Right lobe of liver (tissue), 6 donors: Measurements from ENCODE around the gene LUC7L2. TPM values are rescaled to one million over a fixed set of nuclear protein-coding genes. Genes with fewer than 3 reads are reported as not detected.
"Not testable (repeated sequence)": the region's sequence is repeated elsewhere in the genome, so short reads cannot be mapped to it uniquely, and the experiment has no call there.

ENCODE experiments used
- ATAC-seq, 4 donors: fragments of 200-7000 bp; cut with Tn5 transposase; one replicate each; pipeline ENCODE4 v1.9.1; 2020; ENCODE audit warnings: mild to moderate bottlenecking in 4 of 4, moderate library complexity in 4 of 4
- DNase-seq, 3 donors: peaks; one replicate each; pipeline ENCODE4 v3.0.0-alpha.2; 2020
- H3K27ac ChIP-seq, 3 donors: fragments of 200-600 bp; one replicate each; pipeline ENCODE4 v1.8.0; 2022
- H3K27me3 ChIP-seq, 2 donors: fragments of 200-600 bp; one replicate each; pipeline ENCODE4 v1.8.0; 2022
- H3K36me3 ChIP-seq, 4 donors: fragments of 200-600 bp; sonication (generic) in 1 of 4; one replicate each; pipeline versions ENCODE4 v1.5.1 to v1.8.0; 2017 to 2022; ENCODE audit warnings: control low read depth in 1 of 4
- H3K4me1 ChIP-seq, 4 donors: fragments of 200-600 bp; sonication (generic) in 1 of 4; one replicate each; pipeline versions ENCODE4 v1.5.1 to v1.8.0; 2017 to 2022; ENCODE audit warnings: control low read depth in 1 of 4
- H3K4me3 ChIP-seq, 3 donors: fragments of 200-600 bp; one replicate each; pipeline ENCODE4 v1.8.0; 2022
- H3K9me3 ChIP-seq, 4 donors: fragments of 200-600 bp; sonication (generic) in 1 of 4; one replicate each; pipeline versions ENCODE4 v1.5.1 to v1.8.0; 2017 to 2022; ENCODE audit warnings: control low read depth in 1 of 4
- CTCF ChIP-seq, 4 donors: fragments of 200-600 bp in 3 of 4; fragments of 450-650 bp in 1 of 4; IDR thresholded peaks; one replicate each; pipeline versions ENCODE4 v1.5.1 to v1.8.0; 2016 to 2022; ENCODE audit warnings: antibody characterized with exemption in 4 of 4, mild to moderate bottlenecking in 2 of 4
- POLR2A ChIP-seq: fragments of 450-650 bp; IDR thresholded peaks from one replicate; pipeline ENCODE4 v1.6.1; 2017; ENCODE audit warnings: antibody characterized with exemption, mild to moderate bottlenecking
- WGBS: methylation state at CpG from one replicate; pipeline ENCODE4 v1.1.6; 2018; ENCODE audit warnings: low coverage, low lambda C conversion rate; ENCODE audit not compliant: insufficient coverage; ENCODE audit errors: missing lambda C conversion rate; 5-methylcytosine and 5-hydroxymethylcytosine counted together
- intact Hi-C, 2 donors: fragments of 100-400 bp; cut with DNase I; formaldehyde crosslinking; loops; one replicate each; pipeline versions ENCODE4 v1.11.2 to v1.14.1; 2022
- total RNA-seq, 6 experiments: library from RNA; depleted of rRNA in 2 of 6; stranded (reverse); fragments of >200 nt in 2 of 6; fragmentation: NEBNext Ultra II Directional in 3 of 6; extraction: Animal tissue kit (Norgen Biotek cat#: 25700) in 3 of 6; gene quantifications; one replicate each; pipeline versions ENCODE4 v1.1.0 to v1.2.4, GENCODE V29; 2016 to 2023
- donor health status: DM: no; HTN: yes; CAD: no.
- donor health status: DM: no; HTN: no; CAD: no.
- donor health status: DM: no; HTN: no; CAD: no.
- donor health status: DM: no; HTN: yes; CAD: no.
- donor health status: DM: no; HTN: yes; CAD: no.

LUC7L2 gene
- total RNA-seq, 6 experiments from 2014 or later, result 23.2 to 40.0 (median 36.3) TPM

GRCh38 chr7:139427788-139428187 lies 68.1 kb downstream of the LUC7L2 start:
- ATAC-seq, result no peak
- H3K9me3 ChIP-seq, result no peaks in the 10 kb centered on the region
- no peak overlapping the region for H3K27ac ChIP-seq
- H3K36me3 ChIP-seq, result peaks cover 0 to 12% (median 3%) of the 10 kb centered on the region in 4 donors
- no peak for TF ChIP-seq POLR2A
- no peak for TF ChIP-seq CTCF (IDR thresholded peaks at IDR 0.05)
- no peak for DNase-seq
- H3K27me3 ChIP-seq, result no peaks in the 10 kb centered on the region
- H3K4me1 ChIP-seq, result no peaks in the 10 kb centered on the region
- no peak overlapping the region for H3K4me3 ChIP-seq
- 96% methylated on average over 7 of the region's 7 CpGs for WGBS
- intact Hi-C loops, result no loop called here

DNA sequence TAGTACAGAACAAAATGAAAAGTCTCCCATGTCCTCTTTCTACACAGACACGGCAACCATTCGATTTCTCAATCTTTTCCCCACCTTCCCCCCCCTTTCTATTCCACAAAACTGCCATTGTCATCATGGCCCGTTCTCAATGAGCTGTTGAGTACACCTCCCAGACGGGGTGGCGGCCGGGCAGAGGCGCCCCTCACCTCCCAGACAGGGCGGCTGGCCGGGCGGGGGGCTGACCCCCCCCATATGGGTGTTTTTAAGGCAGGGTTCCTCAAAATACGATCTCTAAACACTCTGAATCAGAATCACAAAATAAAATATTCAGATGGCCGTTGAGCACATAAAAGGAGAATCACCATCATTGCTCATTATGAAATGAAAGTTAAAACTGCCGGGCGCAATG lies 70.0 kb downstream of the LUC7L2 start:
- H3K4me1 ChIP-seq, H3K27me3 ChIP-seq, ATAC-seq, H3K9me3 ChIP-seq, H3K4me3 ChIP-seq, intact Hi-C loops, DNase-seq, H3K36me3 ChIP-seq, H3K27ac ChIP-seq: not testable (repeated sequence)
- WGBS, result 80% methylated on average over 10 of the region's 14 CpGs

DNA sequence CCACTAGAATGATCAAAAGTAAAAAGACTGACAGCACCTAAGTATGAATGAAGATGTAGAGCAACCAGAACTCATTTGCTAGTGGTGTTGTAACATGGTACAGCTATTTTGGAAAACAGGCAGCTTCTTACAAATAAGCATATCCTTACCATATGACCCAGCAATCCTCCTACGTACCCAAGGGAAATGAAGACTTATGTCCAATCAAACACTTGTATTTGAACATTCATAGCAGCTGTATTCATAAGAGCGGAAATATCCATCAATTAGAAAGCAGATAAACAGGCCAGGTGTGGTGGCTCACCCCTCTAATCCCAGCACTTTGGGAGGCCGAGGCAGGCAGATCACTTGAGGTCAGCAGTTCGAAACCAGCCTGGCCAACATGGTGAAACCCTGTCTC lies 70.7 kb downstream of the LUC7L2 start:
- no peaks in the 10 kb centered on the region for H3K9me3 ChIP-seq
- no peak overlapping the region for H3K4me3 ChIP-seq
- H3K27me3 ChIP-seq, result no peaks in the 10 kb centered on the region
- no peaks in the 10 kb centered on the region for H3K4me1 ChIP-seq
- no peak for TF ChIP-seq CTCF (IDR thresholded peaks at IDR 0.05)
- no peak for TF ChIP-seq POLR2A
- no peak for ATAC-seq
- WGBS, result 80% methylated on average over 1 of the region's 4 CpGs
- intact Hi-C loops, result no loop called here
- DNase-seq, result no peak
- peaks cover 0 to 6% (median 0%) of the 10 kb centered on the region in 4 donors for H3K36me3 ChIP-seq
- no peak overlapping the region for H3K27ac ChIP-seq

GRCh38 chr7:139431010-139431409 lies 71.3 kb downstream of the LUC7L2 start:
- TF ChIP-seq POLR2A (no peak), CTCF (IDR thresholded peaks at IDR 0.05) (no peak)
- H3K27me3 ChIP-seq, result no peaks in the 10 kb centered on the region
- no peak for DNase-seq
- intact Hi-C loops, result no loop called here
- ATAC-seq, result peak in 1 of 4 donors; percentile 34
- H3K9me3 ChIP-seq, result no peaks in the 10 kb centered on the region
- no peak overlapping the region for H3K27ac ChIP-seq
- no peak overlapping the region for H3K4me3 ChIP-seq
- WGBS, result 100% methylated on average over 2 of the region's 2 CpGs
- H3K36me3 ChIP-seq, result peaks cover 0 to 6% (median 0%) of the 10 kb centered on the region in 4 donors
- no peaks in the 10 kb centered on the region for H3K4me1 ChIP-seq

- Histone ChIP-seq H3K36me3 (peaks cover 0 to 5% (median 0%) of the 10 kb centered on the region in 4 donors), H3K27me3 (no peaks in the 10 kb centered on the region), H3K4me1 (no peaks in the 10 kb centered on the region), H3K9me3 (no peaks in the 10 kb centered on the region), H3K4me3 (no peak overlapping the region), H3K27ac (no peak overlapping the region)
- WGBS, result 100% methylated on average over 3 of the region's 3 CpGs
- TF ChIP-seq CTCF (IDR thresholded peaks at IDR 0.05) (no peak), POLR2A (no peak)
- ATAC-seq (no peak), DNase-seq (no peak)
- intact Hi-C loops, result no loop called here
These were observed 71.8 kb downstream of the LUC7L2 start for GRCh38 chr7:139431459-139431858.
